H9 (cell line): ENCODE data around the gene PLA2G12B. TPM values are rescaled to one million over a fixed set of nuclear protein-coding genes. Genes with fewer than 3 reads are reported as not detected.

ENCODE experiments used
- DNase-seq: peaks from one replicate; pipeline ENCODE4 v3.0.0-alpha.2; 2017
- H2AFZ ChIP-seq: one replicate; pipeline ENCODE4 v1.6.1; 2013; ENCODE audit warnings: mild to moderate bottlenecking, low read length, control low read depth, moderate library complexity
- H2AK5ac ChIP-seq: 2 replicates; pipeline ENCODE4 v1.6.1; 2013; ENCODE audit warnings: low read length, control low read depth, mixed read lengths; ENCODE audit not compliant: insufficient read length
- H2BK120ac ChIP-seq: one replicate; pipeline ENCODE4 v1.6.1; 2013; ENCODE audit warnings: low read depth, mild to moderate bottlenecking, low read length, control low read depth, inconsistent platforms; ENCODE audit not compliant: poor library complexity, severe bottlenecking
- H2BK12ac ChIP-seq: 2 replicates; pipeline ENCODE4 v1.6.1; 2013; ENCODE audit warnings: low read length, control low read depth, mixed read lengths, low read depth; ENCODE audit not compliant: insufficient read length
- H2BK15ac ChIP-seq: 2 replicates; pipeline ENCODE4 v1.6.1; 2013; ENCODE audit warnings: low read depth, low read length, control low read depth
- H2BK20ac ChIP-seq: one replicate; pipeline ENCODE4 v1.6.1; 2013; ENCODE audit warnings: low read depth, mild to moderate bottlenecking, low read length, control low read depth, inconsistent platforms; ENCODE audit not compliant: poor library complexity, severe bottlenecking
- H2BK5ac ChIP-seq: 2 replicates; pipeline ENCODE4 v1.6.1; 2013; ENCODE audit warnings: low read length, control low read depth, mixed read lengths; ENCODE audit not compliant: insufficient read length
- H3K14ac ChIP-seq: 2 replicates; pipeline ENCODE4 v1.6.1; 2013; ENCODE audit warnings: low read length, control low read depth; ENCODE audit not compliant: insufficient read depth
- H3K18ac ChIP-seq: 2 replicates; pipeline ENCODE4 v1.6.1; 2013; ENCODE audit warnings: low read depth, mild to moderate bottlenecking, mixed read lengths, low read length, control low read depth; ENCODE audit not compliant: insufficient read length
- H3K23ac ChIP-seq: 2 replicates; pipeline ENCODE4 v1.6.1; 2013; ENCODE audit warnings: low read length, control low read depth, mixed read lengths, low read depth; ENCODE audit not compliant: insufficient read length
- H3K23me2 ChIP-seq: 2 replicates; pipeline ENCODE4 v1.6.1; 2013; ENCODE audit warnings: low read depth, mild to moderate bottlenecking, mixed read lengths, low read length, control low read depth; ENCODE audit not compliant: insufficient read length, poor library complexity, severe bottlenecking
- H3K27ac ChIP-seq: 2 replicates; pipeline ENCODE4 v1.5.1; 2013; ENCODE audit warnings: low read length, control low read depth, mixed read lengths, low read depth; ENCODE audit not compliant: insufficient read length
- H3K27me3 ChIP-seq: 2 replicates; pipeline ENCODE4 v1.6.1; 2013; ENCODE audit warnings: low read length, control low read depth, inconsistent platforms; ENCODE audit not compliant: insufficient read depth
- H3K4ac ChIP-seq: 2 replicates; pipeline ENCODE4 v1.6.1; 2013; ENCODE audit warnings: low read depth, mild to moderate bottlenecking, control low read depth, inconsistent platforms, low read length, moderate library complexity
- H3K4me1 ChIP-seq: 2 replicates; pipeline ENCODE4 v1.6.1; 2013; ENCODE audit warnings: low read length, control low read depth, inconsistent platforms; ENCODE audit not compliant: insufficient read depth
- H3K4me2 ChIP-seq: 2 replicates; pipeline ENCODE4 v1.6.1; 2013; ENCODE audit warnings: low read length, control low read depth, mixed read lengths; ENCODE audit not compliant: insufficient read length, insufficient read depth
- H3K56ac ChIP-seq: 2 replicates; pipeline ENCODE4 v1.6.1; 2013; ENCODE audit warnings: low read depth, mild to moderate bottlenecking, mixed read lengths, low read length, control low read depth; ENCODE audit not compliant: insufficient read length
- H3K79me1 ChIP-seq: 2 replicates; pipeline ENCODE4 v1.6.1; 2013; ENCODE audit warnings: low read depth, mild to moderate bottlenecking, moderate library complexity, low read length, control low read depth, inconsistent platforms; ENCODE audit not compliant: insufficient read depth, poor library complexity, severe bottlenecking
- H3K79me2 ChIP-seq: 2 replicates; pipeline ENCODE4 v1.6.1; 2013; ENCODE audit warnings: low read length, control low read depth, inconsistent platforms; ENCODE audit not compliant: insufficient read depth
- H3K9ac ChIP-seq: 2 replicates; pipeline ENCODE4 v1.6.1; 2013; ENCODE audit warnings: low read length, control low read depth, mixed read lengths; ENCODE audit not compliant: insufficient read length; ENCODE audit errors: extremely low read depth
- H3K9me3 ChIP-seq: one replicate; pipeline ENCODE4 v1.6.1; 2013; ENCODE audit warnings: low read depth, low read length, inconsistent platforms; ENCODE audit not compliant: control insufficient read depth
- H3T11ph ChIP-seq: one replicate; pipeline ENCODE4 v1.6.1; 2013; ENCODE audit warnings: mild to moderate bottlenecking, low read length, control low read depth, inconsistent platforms
- H4K20me1 ChIP-seq: one replicate; pipeline ENCODE4 v1.6.1; 2013; ENCODE audit not compliant: control insufficient read depth, insufficient read length, insufficient read depth
- H4K5ac ChIP-seq: 2 replicates; pipeline ENCODE4 v1.6.1; 2013; ENCODE audit warnings: low read depth, mild to moderate bottlenecking, mixed read lengths, low read length, control low read depth; ENCODE audit not compliant: insufficient read length
- H4K8ac ChIP-seq: replicated peaks from 2 replicates; pipeline ENCODE4 v1.6.1; 2013; ENCODE audit warnings: low read length, control low read depth, mixed read lengths, low read depth; ENCODE audit not compliant: insufficient read length
- H4K91ac ChIP-seq: 2 replicates; pipeline ENCODE4 v1.6.1; 2013; ENCODE audit warnings: low read depth, mild to moderate bottlenecking, moderate library complexity, mixed read lengths, low read length, control low read depth; ENCODE audit not compliant: insufficient read length
- H3K27ac Mint-ChIP-seq, 3 experiments: 2 replicates in 2 of 3; 3 replicates in 1 of 3; pipeline ENCODE4 v1.8.0; 2020 to 2021; ENCODE audit warnings: mixed read lengths in 3 of 3, mild to moderate bottlenecking in 1 of 3, moderate library complexity in 1 of 3
- H3K27me3 Mint-ChIP-seq: 2 replicates; pipeline ENCODE4 v1.8.0; 2021; ENCODE audit warnings: low read depth, mild to moderate bottlenecking, moderate library complexity, mixed read lengths
- H3K36me3 Mint-ChIP-seq, 3 experiments: 2 replicates in 2 of 3; 3 replicates in 1 of 3; pipeline ENCODE4 v1.8.0; 2020 to 2021; ENCODE audit warnings: low read depth in 3 of 3, mixed read lengths in 3 of 3; ENCODE audit not compliant: insufficient read depth in 1 of 3
- H3K4me1 Mint-ChIP-seq, 2 experiments: 2 replicates each; pipeline ENCODE4 v1.8.0; 2020; ENCODE audit warnings: mixed read lengths in 2 of 2
- H3K4me3 Mint-ChIP-seq, 2 experiments: 2 replicates in 1 of 2; 3 replicates in 1 of 2; pipeline ENCODE4 v1.8.0; 2020 to 2021; ENCODE audit warnings: mild to moderate bottlenecking in 2 of 2, mixed read lengths in 2 of 2, moderate library complexity in 1 of 2
- H3K9me3 Mint-ChIP-seq, 2 experiments: 2 replicates in 1 of 2; 3 replicates in 1 of 2; pipeline ENCODE4 v1.8.0; 2020; ENCODE audit warnings: mild to moderate bottlenecking in 2 of 2, mixed read lengths in 2 of 2, moderate library complexity in 1 of 2
- CTCF ChIP-seq: fragments of 200-600 bp; sonication (generic); conservative IDR thresholded peaks from 3 replicates; pipeline ENCODE4 v1.8.0; 2021; ENCODE audit warnings: antibody characterized with exemption, mild to moderate bottlenecking
- total RNA-seq: library from RNA; stranded (reverse); gene quantifications from 2 replicates; pipeline ENCODE4 v1.2.1, GENCODE V29; 2021

PLA2G12B gene
- total RNA-seq, 1 experiment from 2014 or later = not detected

- H3K27me3 Mint-ChIP-seq = no peaks in the 10 kb centered on the region
- Histone ChIP-seq H4K8ac (no peak overlapping the region), H3K79me1 (no peaks in the 10 kb centered on the region), H2AFZ (no peak overlapping the region), H3K4ac (no peak overlapping the region), H3K79me2 (no peaks in the 10 kb centered on the region), H3K4me2 (no peak overlapping the region), H3K4me1 (no peaks in the 10 kb centered on the region), H3K56ac (no peak overlapping the region), H3K9ac (no peak overlapping the region), H2BK20ac (no peak overlapping the region), H4K5ac (no peak overlapping the region), H3K18ac (no peak overlapping the region), H3T11ph (no peak overlapping the region), H4K20me1 (no peaks in the 10 kb centered on the region), H3K23me2 (no peaks in the 10 kb centered on the region), H3K14ac (no peak overlapping the region), H2BK5ac (no peak overlapping the region), H3K9me3 (no peaks in the 10 kb centered on the region), H3K27me3 (no peaks in the 10 kb centered on the region), H4K91ac (no peak overlapping the region), H3K27ac (no peak overlapping the region), H3K23ac (no peak overlapping the region), H2BK15ac (no peak overlapping the region), H2AK5ac (no peak overlapping the region), H2BK120ac (no peak overlapping the region), H2BK12ac (no peak overlapping the region)
- H3K36me3 Mint-ChIP-seq = peaks cover 8 to 33% (median 23%) of the 10 kb centered on the region in 3 experiments
- peaks cover 45 to 50% of the 10 kb centered on the region in 2 experiments for H3K9me3 Mint-ChIP-seq
- peaks cover 0 to 5% of the 10 kb centered on the region in 2 experiments; a peak in 1 of 4 replicates for H3K4me1 Mint-ChIP-seq
- no peak overlapping the region for H3K27ac Mint-ChIP-seq
- DNase-seq = no peak
- TF ChIP-seq CTCF = no peak
- no peak overlapping the region for H3K4me3 Mint-ChIP-seq
These were observed 25.1 kb upstream of the PLA2G12B start for GRCh38 chr10:72979709-72980108.
